CD4-positive, CD25-positive, alpha-beta regulatory T cell (primary cell): ENCODE measurements around the gene VTI1A. TPM values are rescaled to one million over a fixed set of nuclear protein-coding genes. Genes with fewer than 3 reads are reported as not detected.
A peak's percentile ranks its signal among the peaks of the same experiment; 100 is the strongest.

Source experiments
- ATAC-seq, 2 donors: fragments of 150-1000 bp; cut with Tn5 transposase; one replicate each; pipeline ENCODE4 v1.10.0; 2021; ENCODE audit warnings: low read depth in 2 of 2, moderate number of reproducible peaks in 2 of 2, moderate library complexity in 1 of 2
- DNase-seq, 3 donors: peaks; one replicate each; pipeline versions ENCODE4 v3.0.0 to v3.0.0-alpha.2; 2012 to 2022; ENCODE audit warnings: mixed read lengths in 1 of 3
- H3K27ac ChIP-seq: one replicate; pipeline ENCODE4 v1.7.0; 2013; ENCODE audit warnings: mild to moderate bottlenecking, low read length; ENCODE audit not compliant: insufficient read depth, poor library complexity, severe bottlenecking
- H3K27me3 ChIP-seq: one replicate; pipeline ENCODE4 v1.7.0; 2013; ENCODE audit warnings: low read length; ENCODE audit not compliant: control insufficient read depth, insufficient read depth
- H3K36me3 ChIP-seq: one replicate; pipeline ENCODE4 v1.7.0; 2013; ENCODE audit warnings: mild to moderate bottlenecking, low read length, moderate library complexity; ENCODE audit not compliant: control insufficient read depth, insufficient read depth
- H3K4me1 ChIP-seq: 2 replicates; pipeline ENCODE4 v1.7.0; 2013; ENCODE audit warnings: mild to moderate bottlenecking, low read length; ENCODE audit not compliant: insufficient read depth, control insufficient read depth, poor library complexity, severe bottlenecking
- H3K4me3 ChIP-seq: one replicate; pipeline ENCODE4 v1.7.0; 2013; ENCODE audit warnings: low read depth, mild to moderate bottlenecking, low read length, moderate library complexity
- H3K9me3 ChIP-seq, 2 experiments: 1 replicate in 1 of 2; 2 replicates in 1 of 2; pipeline ENCODE4 v1.7.0; 2013; ENCODE audit warnings: low read length in 2 of 2, mild to moderate bottlenecking in 1 of 2, moderate library complexity in 1 of 2; ENCODE audit not compliant: control insufficient read depth in 2 of 2
- H3K27ac Mint-ChIP-seq, 3 donors: one replicate each; pipeline ENCODE4 v1.8.0; 2020 to 2022; ENCODE audit warnings: mild to moderate bottlenecking in 3 of 3, mixed read lengths in 3 of 3, moderate library complexity in 2 of 3
- H3K27me3 Mint-ChIP-seq: one replicate; pipeline ENCODE4 v1.8.0; 2022; ENCODE audit warnings: mild to moderate bottlenecking, mixed read lengths
- H3K36me3 Mint-ChIP-seq: one replicate; pipeline ENCODE4 v1.8.0; 2020; ENCODE audit warnings: mixed read lengths
- H3K4me1 Mint-ChIP-seq, 4 donors: one replicate each; pipeline ENCODE4 v1.8.0; 2020 to 2022; ENCODE audit warnings: mixed read lengths in 4 of 4, mild to moderate bottlenecking in 1 of 4
- H3K4me3 Mint-ChIP-seq, 4 donors: one replicate each; pipeline ENCODE4 v1.8.0; 2020 to 2022; ENCODE audit warnings: mild to moderate bottlenecking in 4 of 4, mixed read lengths in 4 of 4, moderate library complexity in 3 of 4
- H3K9me3 Mint-ChIP-seq, 7 donors: one replicate each; pipeline ENCODE4 v1.8.0; 2020 to 2022; ENCODE audit warnings: mixed read lengths in 7 of 7, mild to moderate bottlenecking in 3 of 7, moderate library complexity in 2 of 7
- polyA plus RNA-seq, 4 donors: library from polyadenylated mRNA; unstranded; fragments of 300-500 nt; fragmentation: Illumina TruSeq; gene quantifications; one replicate each; pipeline ENCODE4 v1.2.3, GENCODE V29; 2021
- total RNA-seq: library from RNA; stranded (reverse); gene quantifications from one replicate; pipeline ENCODE4 v1.2.3, GENCODE V29; 2022

The VTI1A gene
- total and polyA plus RNA-seq, 5 donors from 2014 or later = 25.5 to 77.7 (median 35.1) TPM

GRCh38 chr10:112434988-112435619 is 11.9 kb upstream of the VTI1A start:
- Mint-ChIP-seq H3K27ac (peak overlapping the region in 1 of 3 donors; percentile 55), H3K4me3 (no peak overlapping the region), H3K27me3 (no peaks in the 10 kb centered on the region), H3K9me3 (no peaks in the 10 kb centered on the region), H3K4me1 (peaks cover 0 to 16% (median 6%) of the 10 kb centered on the region in 4 donors), H3K36me3 (peaks cover 23% of the 10 kb centered on the region)
- peaks cover 77% of the 10 kb centered on the region for H3K36me3 ChIP-seq
- H3K27me3 ChIP-seq = no peaks in the 10 kb centered on the region
- H3K4me3 ChIP-seq = no peak overlapping the region
- DNase-seq = peak in 2 of 3 donors; percentile 38 to 58
- H3K4me1 ChIP-seq = no peaks in the 10 kb centered on the region
- H3K27ac ChIP-seq = no peak overlapping the region
- H3K9me3 ChIP-seq = no peaks in the 10 kb centered on the region
- ATAC-seq = no peak

GRCh38 chr10:112438356-112438755 is 8.7 kb upstream of the VTI1A start:
- Histone ChIP-seq H3K9me3 (no peaks in the 10 kb centered on the region), H3K27me3 (no peaks in the 10 kb centered on the region), H3K4me1 (no peaks in the 10 kb centered on the region), H3K4me3 (no peak overlapping the region), H3K27ac (no peak overlapping the region), H3K36me3 (peaks cover 70% of the 10 kb centered on the region)
- no peak overlapping the region for H3K27ac Mint-ChIP-seq
- H3K4me1 Mint-ChIP-seq = peaks cover 16 to 25% (median 20%) of the 10 kb centered on the region in 4 donors
- no peaks in the 10 kb centered on the region for H3K27me3 Mint-ChIP-seq
- H3K4me3 Mint-ChIP-seq = no peak overlapping the region
- peaks cover 24% of the 10 kb centered on the region for H3K36me3 Mint-ChIP-seq
- no peaks in the 10 kb centered on the region for H3K9me3 Mint-ChIP-seq
- no peak for ATAC-seq
- DNase-seq = no peak

GRCh38 chr10:112441520-112441919 is 5.5 kb upstream of the VTI1A start:
- no peak for ATAC-seq
- H3K4me1 ChIP-seq = peaks cover 14% of the 10 kb centered on the region
- Mint-ChIP-seq H3K9me3 (peaks cover 0 to 3% (median 0%) of the 10 kb centered on the region in 7 donors), H3K4me1 (peaks cover 5 to 47% (median 38%) of the 10 kb centered on the region in 4 donors), H3K4me3 (no peak overlapping the region), H3K27ac (no peak overlapping the region), H3K27me3 (no peaks in the 10 kb centered on the region), H3K36me3 (peaks cover 25% of the 10 kb centered on the region)
- H3K9me3 ChIP-seq = no peaks in the 10 kb centered on the region
- no peak for DNase-seq
- peaks cover 57% of the 10 kb centered on the region for H3K36me3 ChIP-seq
- H3K4me3 ChIP-seq = no peak overlapping the region
- no peaks in the 10 kb centered on the region for H3K27me3 ChIP-seq
- H3K27ac ChIP-seq = no peak overlapping the region

- no peaks in the 10 kb centered on the region for H3K27me3 ChIP-seq
- H3K27me3 Mint-ChIP-seq = no peaks in the 10 kb centered on the region
- peaks cover 25% of the 10 kb centered on the region for H3K36me3 Mint-ChIP-seq
- H3K4me3 ChIP-seq = peak overlapping the region; percentile 6
- H3K4me1 ChIP-seq = peaks cover 14% of the 10 kb centered on the region
- H3K4me3 Mint-ChIP-seq = no peak overlapping the region
- DNase-seq = peak in 1 of 3 donors; percentile 14
- no peak overlapping the region for H3K27ac Mint-ChIP-seq
- peaks cover 51% of the 10 kb centered on the region for H3K36me3 ChIP-seq
- no peak overlapping the region for H3K27ac ChIP-seq
- no peak for ATAC-seq
- H3K9me3 Mint-ChIP-seq = peaks cover 0 to 3% (median 0%) of the 10 kb centered on the region in 7 donors
- H3K4me1 Mint-ChIP-seq = peaks cover 10 to 50% (median 41%) of the 10 kb centered on the region in 4 donors
- no peaks in the 10 kb centered on the region for H3K9me3 ChIP-seq
Observed at GRCh38 chr10:112442063-112442462, 5.0 kb upstream of the VTI1A start.

GRCh38 chr10:112446055-112446854 is 760 bp upstream of the VTI1A start:
- Histone ChIP-seq H3K4me1 (peaks cover 32% of the 10 kb centered on the region), H3K4me3 (peak overlapping the region; percentile 99), H3K36me3 (peaks cover 25% of the 10 kb centered on the region), H3K27ac (peak overlapping the region; percentile 89), H3K9me3 (no peaks in the 10 kb centered on the region), H3K27me3 (no peaks in the 10 kb centered on the region)
- Mint-ChIP-seq H3K9me3 (peaks cover 0 to 3% (median 0%) of the 10 kb centered on the region in 7 donors), H3K27me3 (no peaks in the 10 kb centered on the region), H3K27ac (peak overlapping the region; percentile 94 to 100 (median 96)), H3K4me1 (peaks cover 26 to 79% (median 58%) of the 10 kb centered on the region in 4 donors), H3K36me3 (peaks cover 24% of the 10 kb centered on the region), H3K4me3 (peak overlapping the region; percentile 91 to 95 (median 94))
- ATAC-seq (peak; percentile 58 to 60), DNase-seq (peak in 1 of 3 donors; percentile 29)

- peaks cover 18% of the 10 kb centered on the region for H3K36me3 Mint-ChIP-seq
- no peaks in the 10 kb centered on the region for H3K27me3 Mint-ChIP-seq
- Histone ChIP-seq H3K9me3 (no peaks in the 10 kb centered on the region), H3K27ac (peak overlapping the region; percentile 89), H3K36me3 (peaks cover 16% of the 10 kb centered on the region), H3K4me3 (peak overlapping the region; percentile 99), H3K27me3 (no peaks in the 10 kb centered on the region), H3K4me1 (peaks cover 32% of the 10 kb centered on the region)
- ATAC-seq (no peak), DNase-seq (no peak)
- peaks cover 29 to 72% (median 52%) of the 10 kb centered on the region in 4 donors for H3K4me1 Mint-ChIP-seq
- peak overlapping the region; percentile 91 to 95 (median 94) for H3K4me3 Mint-ChIP-seq
- peak overlapping the region; percentile 94 to 100 (median 96) for H3K27ac Mint-ChIP-seq
- H3K9me3 Mint-ChIP-seq = peaks cover 0 to 3% (median 0%) of the 10 kb centered on the region in 7 donors
Observed at GRCh38 chr10:112447620-112447928, 559 bp downstream of the VTI1A start.

- no peaks in the 10 kb centered on the region for H3K9me3 ChIP-seq
- peaks cover 7% of the 10 kb centered on the region for H3K36me3 ChIP-seq
- H3K9me3 Mint-ChIP-seq = peaks cover 0 to 3% (median 0%) of the 10 kb centered on the region in 7 donors
- H3K36me3 Mint-ChIP-seq = peaks cover 16% of the 10 kb centered on the region
- no peak for ATAC-seq
- peak overlapping the region; percentile 91 to 95 (median 94) for H3K4me3 Mint-ChIP-seq
- H3K27ac Mint-ChIP-seq = peak overlapping the region in 1 of 3 donors; percentile 96
- peaks cover 34 to 71% (median 52%) of the 10 kb centered on the region in 4 donors for H3K4me1 Mint-ChIP-seq
- H3K4me1 ChIP-seq = peaks cover 32% of the 10 kb centered on the region
- H3K4me3 ChIP-seq = peak overlapping the region; percentile 99
- H3K27ac ChIP-seq = no peak overlapping the region
- no peak for DNase-seq
- no peaks in the 10 kb centered on the region for H3K27me3 Mint-ChIP-seq
- no peaks in the 10 kb centered on the region for H3K27me3 ChIP-seq
Observed at GRCh38 chr10:112448888-112449287, 1.9 kb downstream of the VTI1A start.
